Measurements from ENCODE around the gene PIK3AP1. TPM values are rescaled to one million over a fixed set of nuclear protein-coding genes. Genes with fewer than 3 reads are reported as not detected.

Gene PIK3AP1
- total and polyA plus RNA-seq, 2 of the 8 experiments (the other 6 are each of a cell fraction or from before 2014, with no cell fraction given) = 1.9 to 4.5 TPM

- TF ChIP-seq CHD7 (IDR thresholded peaks at IDR 0.05; ENCODE audit: insufficient replicate concordance, low read length) (no peak), USF2 (IDR thresholded peaks at IDR 0.05; ENCODE audit: low read length) (no peak), RXRA (IDR thresholded peaks at IDR 0.05; ENCODE audit: insufficient read depth, low read depth, low read length) (no peak), CHD2 (IDR thresholded peaks at IDR 0.05; ENCODE audit: low read length) (no peak), ZNF274 (IDR thresholded peaks at IDR 0.05; ENCODE audit: borderline replicate concordance, extremely low read depth, low read length) (no peak), SP1 (IDR thresholded peaks at IDR 0.05; ENCODE audit: low read depth, low read length) (no peak), POLR2AphosphoS5 (IDR thresholded peaks at IDR 0.05; ENCODE audit: low read depth, low read length) (no peak), KDM4A (IDR thresholded peaks at IDR 0.05; ENCODE audit: low read depth, low read length, severe bottlenecking) (no peak), SIN3A (conservative IDR thresholded peaks at IDR 0.05 in 1 of 2, IDR thresholded peaks at IDR 0.05 in 1 of 2; ENCODE audit: low read depth in 1 of 2, low read length in 2 of 2) (no peak), RNF2 (IDR thresholded peaks at IDR 0.05; ENCODE audit: borderline replicate concordance, low read depth, low read length, missing control alignments, poor library complexity, severe bottlenecking) (no peak)
These were observed 143.2 kb downstream of the PIK3AP1 start (continued) for GRCh38 chr10:96577069-96577468.

Data from H1 (cell line).